Measurements from ENCODE around the gene IL21R.

Gene IL21R

GRCh38 chr16:27429330-27429871 lies 27.4 kb downstream of the IL21R start:
- Histone ChIP-seq H3K36me3 (ENCODE audit: control insufficient read depth in 2 of 2, insufficient read depth in 1 of 2, low read length in 2 of 2) (no peaks in the 10 kb centered on the region), H3K27ac (ENCODE audit: extremely low read depth, low read depth, low read length) (no peak overlapping the region), H3K9me3 (ENCODE audit: control insufficient read depth, insufficient read depth, low read depth, low read length) (no peaks in the 10 kb centered on the region), H3K4me1 (ENCODE audit: control insufficient read depth, insufficient read depth, low read length) (no peaks in the 10 kb centered on the region), H3K4me3 (ENCODE audit: low read depth, low read length) (no peak overlapping the region)
- ChIA-PET POLR2A (no interaction called here), CTCF (no interaction called here)
- no peak for TF ChIP-seq ZSCAN23 (tag by site-specific recombination; IDR thresholded peaks at IDR 0.05)
- TF ChIP-seq ZNF292 (tag by site-specific recombination; IDR thresholded peaks at IDR 0.05; ENCODE audit: borderline replicate concordance, low read depth), result no peak
- no peak for TF ChIP-seq ZNF518A (tag by site-specific recombination; conservative IDR thresholded peaks at IDR 0.05; ENCODE audit: low read depth)
- TF ChIP-seq ZNF426 (tag by site-specific recombination; IDR thresholded peaks at IDR 0.05), result no peak
- no peak for TF ChIP-seq ZFP69B (tag by site-specific recombination; IDR thresholded peaks at IDR 0.05)
- TF ChIP-seq ZNF24 (tag by site-specific recombination; IDR thresholded peaks at IDR 0.05), result no peak
- no peak for TF ChIP-seq ZNF133 (tag by site-specific recombination; IDR thresholded peaks at IDR 0.05)
- no peak for TF ChIP-seq ZSCAN5A (tag by site-specific recombination; IDR thresholded peaks at IDR 0.05)
- no peak for TF ChIP-seq HOXA7 (CRISPR knock-in tag; IDR thresholded peaks at IDR 0.05; ENCODE audit: borderline replicate concordance)
- no peak for TF ChIP-seq ZNF544 (tag by site-specific recombination; IDR thresholded peaks at IDR 0.05)
- TF ChIP-seq ZNF398 (tag by site-specific recombination; IDR thresholded peaks at IDR 0.05), result no peak
- no peak for TF ChIP-seq ZBTB49 (tag by site-specific recombination; IDR thresholded peaks at IDR 0.05; ENCODE audit: low read depth)
- TF ChIP-seq ZNF623 (tag by site-specific recombination; IDR thresholded peaks at IDR 0.05), result no peak
- no peak for TF ChIP-seq KLF1 (tag by site-specific recombination; IDR thresholded peaks at IDR 0.05)
- no peak for TF ChIP-seq ZNF311 (tag by site-specific recombination; IDR thresholded peaks at IDR 0.05; ENCODE audit: borderline replicate concordance)
- TF ChIP-seq ZNF521 (tag by site-specific recombination; IDR thresholded peaks at IDR 0.05), result no peak
- no peak for TF ChIP-seq ZBTB21 (tag by site-specific recombination; IDR thresholded peaks at IDR 0.05)
- no peak for TF ChIP-seq ZNF26 (tag by site-specific recombination; IDR thresholded peaks at IDR 0.05)

Measured in HEK293 (cell line).